ENCODE measurements around the gene CDCA4.
"Not testable (repeated sequence)": the region's sequence is repeated elsewhere in the genome, so short reads cannot be mapped to it uniquely, and the experiment has no call there.

CDCA4 gene

DNA sequence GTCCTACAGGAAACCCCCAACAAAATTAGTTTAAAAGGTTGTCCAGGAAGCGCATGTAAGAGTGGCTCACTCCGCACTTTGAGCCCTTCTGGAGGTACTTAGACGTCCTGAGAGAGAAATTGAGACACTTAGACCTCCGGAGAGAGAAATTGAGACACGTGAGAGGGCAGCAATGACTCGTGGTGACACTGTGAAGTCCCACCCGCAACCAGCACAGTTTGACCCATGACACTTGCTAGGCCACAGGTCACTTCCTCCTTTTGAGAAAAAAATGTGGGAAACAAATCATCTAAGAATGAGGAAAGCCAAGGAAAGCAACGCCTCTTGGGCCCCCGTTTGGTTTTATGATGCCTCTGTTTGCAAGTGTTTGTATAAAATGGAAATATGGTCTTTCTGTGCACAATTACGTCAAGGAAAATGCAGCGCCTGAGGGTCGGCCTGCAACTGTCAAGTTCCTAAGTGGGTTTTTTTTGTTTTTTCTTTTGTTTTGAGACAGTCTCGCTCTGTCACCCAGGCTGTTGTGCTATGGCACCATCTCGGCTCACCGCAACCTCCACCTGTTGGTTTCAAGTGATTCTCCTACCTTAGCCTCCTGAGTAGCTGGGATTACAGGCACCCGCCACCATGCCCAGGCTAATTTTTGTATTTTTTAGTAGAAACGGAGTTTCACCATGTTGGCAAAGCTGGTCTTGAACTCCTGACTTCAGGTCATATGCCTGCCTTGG is 13.6 kb upstream of the CDCA4 start:
- no peak overlapping the region for H2BK5ac ChIP-seq (ENCODE audit: low read depth, low read length, poor library complexity, severe bottlenecking)
- H3K9ac ChIP-seq (ENCODE audit: low read length) = no peak overlapping the region
- 71% methylated on average over 17 of the region's 17 CpGs for WGBS
- H2AFZ ChIP-seq (ENCODE audit: low read depth, low read length) = no peak overlapping the region
- DNase-seq = no peak
- H3K27me3 ChIP-seq (ENCODE audit: control insufficient read depth in 1 of 2, insufficient read depth in 1 of 2, low read length in 2 of 2) = no peaks in the 10 kb centered on the region
- H3K79me1 ChIP-seq (replicated peaks; ENCODE audit: low read length, poor library complexity, severe bottlenecking) = no peaks in the 10 kb centered on the region
- H3K4me2 ChIP-seq (ENCODE audit: low read length, poor library complexity, severe bottlenecking) = no peak overlapping the region
- H3K4me1 ChIP-seq (ENCODE audit: control insufficient read depth, insufficient read depth, low read depth, low read length) = no peaks in the 10 kb centered on the region
- H3K9me3 ChIP-seq (ENCODE audit: control insufficient read depth, low read length) = no peaks in the 10 kb centered on the region
- peak overlapping the region; percentile 80 for H2AK5ac ChIP-seq (ENCODE audit: low read length, severe bottlenecking)
- no peak overlapping the region for H4K91ac ChIP-seq (ENCODE audit: low read length)
- H3K23ac ChIP-seq (ENCODE audit: low read length in 2 of 2) = no peak overlapping the region
- H3K27ac ChIP-seq (ENCODE audit: low read length, poor library complexity, severe bottlenecking) = no peak overlapping the region
- H2BK12ac ChIP-seq (ENCODE audit: low read length in 2 of 2) = no peak overlapping the region
- no peak overlapping the region for H3K4me3 ChIP-seq (ENCODE audit: insufficient read depth in 1 of 2, low read depth in 1 of 2, low read length in 2 of 2)
- H3K4ac ChIP-seq (ENCODE audit: low read depth in 1 of 2, low read length in 2 of 2) = no peak overlapping the region
- no peak overlapping the region for H2BK15ac ChIP-seq (ENCODE audit: low read depth, poor library complexity, severe bottlenecking)
- no peak overlapping the region for H3K14ac ChIP-seq (ENCODE audit: low read length in 2 of 2)
- no peak overlapping the region for H4K8ac ChIP-seq (ENCODE audit: low read length)
- no peak overlapping the region for H2BK120ac ChIP-seq (ENCODE audit: low read depth, low read length)
- H3K18ac ChIP-seq (ENCODE audit: low read depth in 1 of 2, low read length in 2 of 2) = no peak overlapping the region
- no peaks in the 10 kb centered on the region for H3K36me3 ChIP-seq (ENCODE audit: control insufficient read depth in 1 of 2, insufficient read depth in 2 of 2, low read depth in 1 of 2, low read length in 2 of 2)

DNA sequence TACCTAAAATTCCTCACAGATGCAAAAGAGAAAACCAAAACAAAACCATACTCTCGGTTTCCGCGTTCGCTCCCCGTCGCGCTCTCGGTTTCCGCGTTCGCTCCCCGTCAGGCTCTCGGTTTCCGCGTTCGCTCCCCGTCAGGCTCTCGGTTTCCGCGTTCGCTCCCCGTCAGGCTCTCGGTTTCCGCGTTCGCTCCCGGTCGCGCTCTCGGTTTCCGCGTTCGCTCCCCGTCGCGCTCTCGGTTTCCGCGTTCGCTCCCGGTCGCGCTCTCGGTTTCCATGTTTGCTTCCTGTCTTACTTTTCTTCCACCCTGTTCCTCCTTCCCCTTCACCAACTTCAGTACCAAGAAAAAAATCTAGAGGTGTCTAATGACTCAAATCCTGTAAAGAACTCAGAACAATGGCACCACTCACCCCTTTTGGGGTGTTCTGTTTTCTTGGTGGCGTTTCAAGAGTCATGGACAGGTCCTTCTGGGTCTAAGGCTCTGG is 12.6 kb upstream of the CDCA4 start:
- not testable (repeated sequence) for H3K4me1 ChIP-seq (ENCODE audit: control insufficient read depth, insufficient read depth, low read depth, low read length); DNase-seq
- WGBS = 33% methylated on average over 39 of the region's 45 CpGs

DNA sequence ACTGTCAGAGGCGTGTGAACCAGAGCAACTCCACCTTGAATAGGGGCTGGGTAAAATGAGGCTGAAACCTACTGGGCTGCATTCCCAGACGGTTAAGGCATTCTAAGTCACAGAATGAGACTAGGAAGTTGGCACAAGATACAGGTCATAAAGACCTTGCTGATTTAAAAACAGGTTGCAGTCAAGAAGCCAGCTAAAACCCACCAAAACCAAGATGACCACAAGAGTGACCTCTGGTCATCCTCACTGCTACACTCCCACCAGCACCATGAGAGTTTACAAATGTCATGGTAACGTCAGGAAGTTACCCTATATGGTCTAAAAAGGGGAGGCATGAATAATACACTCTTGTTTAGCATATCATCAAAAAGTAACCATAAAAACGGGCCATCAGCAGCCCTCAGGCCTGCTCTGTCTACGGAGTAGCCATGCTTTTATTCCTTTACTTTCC is 11.6 kb upstream of the CDCA4 start:
- peak overlapping the region in 1 of 2 experiments; percentile 83 for H3K4me3 ChIP-seq (ENCODE audit: insufficient read depth in 1 of 2, low read depth in 1 of 2, low read length in 2 of 2)
- H3K27me3 ChIP-seq (ENCODE audit: control insufficient read depth in 1 of 2, insufficient read depth in 1 of 2, low read length in 2 of 2); H4K8ac ChIP-seq (ENCODE audit: low read length); H4K91ac ChIP-seq (ENCODE audit: low read length); H2BK15ac ChIP-seq (ENCODE audit: low read depth, poor library complexity, severe bottlenecking); H3K4ac ChIP-seq (ENCODE audit: low read depth in 1 of 2, low read length in 2 of 2); H3K14ac ChIP-seq (ENCODE audit: low read length in 2 of 2); H3K4me1 ChIP-seq (ENCODE audit: control insufficient read depth, insufficient read depth, low read depth, low read length); H3K79me1 ChIP-seq (replicated peaks; ENCODE audit: low read length, poor library complexity, severe bottlenecking); H2AFZ ChIP-seq (ENCODE audit: low read depth, low read length); H3K18ac ChIP-seq (ENCODE audit: low read depth in 1 of 2, low read length in 2 of 2); H2BK120ac ChIP-seq (ENCODE audit: low read depth, low read length); H3K9me3 ChIP-seq (ENCODE audit: control insufficient read depth, low read length); H2BK12ac ChIP-seq (ENCODE audit: low read length in 2 of 2); H3K4me2 ChIP-seq (ENCODE audit: low read length, poor library complexity, severe bottlenecking); H3K36me3 ChIP-seq (ENCODE audit: control insufficient read depth in 1 of 2, insufficient read depth in 2 of 2, low read depth in 1 of 2, low read length in 2 of 2); H3K23ac ChIP-seq (ENCODE audit: low read length in 2 of 2): not testable (repeated sequence)
- WGBS = 82% methylated on average over 5 of the region's 5 CpGs
- peak overlapping the region; percentile 17 for H2AK5ac ChIP-seq (ENCODE audit: low read length, severe bottlenecking)
- H3K9ac ChIP-seq (ENCODE audit: low read length) = peak overlapping the region; percentile 89
- peak overlapping the region; percentile 88 for H3K27ac ChIP-seq (ENCODE audit: low read length, poor library complexity, severe bottlenecking)
- DNase-seq = peak; percentile 74
- H2BK5ac ChIP-seq (ENCODE audit: low read depth, low read length, poor library complexity, severe bottlenecking) = peak overlapping the region; percentile 80

More for the DNA sequence above, 12.6 kb upstream of the CDCA4 start:
- not testable (repeated sequence) for H3K9me3 ChIP-seq (ENCODE audit: control insufficient read depth, low read length); H2BK12ac ChIP-seq (ENCODE audit: low read length in 2 of 2); H3K27me3 ChIP-seq (ENCODE audit: control insufficient read depth in 1 of 2, insufficient read depth in 1 of 2, low read length in 2 of 2); H3K4ac ChIP-seq (ENCODE audit: low read depth in 1 of 2, low read length in 2 of 2); H3K14ac ChIP-seq (ENCODE audit: low read length in 2 of 2); H3K36me3 ChIP-seq (ENCODE audit: control insufficient read depth in 1 of 2, insufficient read depth in 2 of 2, low read depth in 1 of 2, low read length in 2 of 2); H3K23ac ChIP-seq (ENCODE audit: low read length in 2 of 2); H3K79me1 ChIP-seq (replicated peaks; ENCODE audit: low read length, poor library complexity, severe bottlenecking); H2BK5ac ChIP-seq (ENCODE audit: low read depth, low read length, poor library complexity, severe bottlenecking); H3K4me2 ChIP-seq (ENCODE audit: low read length, poor library complexity, severe bottlenecking); H2BK120ac ChIP-seq (ENCODE audit: low read depth, low read length); H2BK15ac ChIP-seq (ENCODE audit: low read depth, poor library complexity, severe bottlenecking); H3K27ac ChIP-seq (ENCODE audit: low read length, poor library complexity, severe bottlenecking)
- Histone ChIP-seq H3K18ac (ENCODE audit: low read depth in 1 of 2, low read length in 2 of 2) (peak overlapping the region; percentile 16 to 54), H4K8ac (ENCODE audit: low read length) (peak overlapping the region; percentile 72), H4K91ac (ENCODE audit: low read length) (peak overlapping the region; percentile 50), H3K4me3 (ENCODE audit: insufficient read depth in 1 of 2, low read depth in 1 of 2, low read length in 2 of 2) (peak overlapping the region in 1 of 2 experiments; percentile 83), H2AFZ (ENCODE audit: low read depth, low read length) (peak overlapping the region; percentile 42), H2AK5ac (ENCODE audit: low read length, severe bottlenecking) (peak overlapping the region; percentile 86), H3K9ac (ENCODE audit: low read length) (peak overlapping the region; percentile 89)

DNA sequence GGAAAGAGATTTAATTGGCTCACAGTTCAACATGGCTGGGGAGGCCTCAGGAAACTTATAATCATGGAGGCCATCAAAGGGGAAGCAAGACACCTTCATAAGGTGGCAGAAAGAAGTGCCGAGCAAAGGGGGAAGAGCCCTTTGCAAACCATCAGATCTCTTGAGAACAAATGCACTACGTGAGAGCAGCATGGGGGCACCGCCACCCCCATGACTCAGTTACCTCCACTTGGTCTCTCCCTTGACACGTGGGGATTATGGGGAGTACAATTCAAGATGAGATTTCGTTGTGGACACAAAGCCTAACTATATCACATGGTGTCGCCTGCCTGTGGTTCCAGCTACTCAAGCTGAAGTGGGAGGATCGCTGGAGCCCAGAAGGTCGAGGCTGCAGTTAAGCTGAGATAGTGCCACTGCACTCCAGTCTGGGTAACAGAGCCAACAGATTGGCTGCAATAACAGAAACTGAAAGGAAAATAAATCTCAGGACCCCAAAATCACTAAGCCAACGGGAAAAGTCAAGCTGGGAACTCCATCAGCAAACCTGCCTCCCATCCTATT is 10.0 kb upstream of the CDCA4 start:
- H4K91ac ChIP-seq (ENCODE audit: low read length) = no peak overlapping the region
- no peak overlapping the region for H2BK15ac ChIP-seq (ENCODE audit: low read depth, poor library complexity, severe bottlenecking)
- no peak overlapping the region for H3K27ac ChIP-seq (ENCODE audit: low read length, poor library complexity, severe bottlenecking)
- no peak overlapping the region for H3K9ac ChIP-seq (ENCODE audit: low read length)
- no peak overlapping the region for H3K14ac ChIP-seq (ENCODE audit: low read length in 2 of 2)
- H2AK5ac ChIP-seq (ENCODE audit: low read length, severe bottlenecking) = peak overlapping the region; percentile 9
- no peaks in the 10 kb centered on the region for H3K36me3 ChIP-seq (ENCODE audit: control insufficient read depth in 1 of 2, insufficient read depth in 2 of 2, low read depth in 1 of 2, low read length in 2 of 2)
- H2AFZ ChIP-seq (ENCODE audit: low read depth, low read length) = no peak overlapping the region
- no peak overlapping the region for H2BK120ac ChIP-seq (ENCODE audit: low read depth, low read length)
- H3K4me2 ChIP-seq (ENCODE audit: low read length, poor library complexity, severe bottlenecking) = no peak overlapping the region
- DNase-seq = no peak
- H3K4ac ChIP-seq (ENCODE audit: low read depth in 1 of 2, low read length in 2 of 2) = no peak overlapping the region
- no peak overlapping the region for H3K4me3 ChIP-seq (ENCODE audit: insufficient read depth in 1 of 2, low read depth in 1 of 2, low read length in 2 of 2)
- no peak overlapping the region for H2BK12ac ChIP-seq (ENCODE audit: low read length in 2 of 2)
- no peaks in the 10 kb centered on the region for H3K27me3 ChIP-seq (ENCODE audit: control insufficient read depth in 1 of 2, insufficient read depth in 1 of 2, low read length in 2 of 2)
- H3K4me1 ChIP-seq (ENCODE audit: control insufficient read depth, insufficient read depth, low read depth, low read length) = peaks cover 4% of the 10 kb centered on the region
- no peak overlapping the region for H4K8ac ChIP-seq (ENCODE audit: low read length)
- WGBS = 89% methylated on average over 9 of the region's 9 CpGs
- no peak overlapping the region for H3K18ac ChIP-seq (ENCODE audit: low read depth in 1 of 2, low read length in 2 of 2)
- no peaks in the 10 kb centered on the region for H3K9me3 ChIP-seq (ENCODE audit: control insufficient read depth, low read length)
- no peaks in the 10 kb centered on the region for H3K79me1 ChIP-seq (replicated peaks; ENCODE audit: low read length, poor library complexity, severe bottlenecking)
- H2BK5ac ChIP-seq (ENCODE audit: low read depth, low read length, poor library complexity, severe bottlenecking) = no peak overlapping the region
- no peak overlapping the region for H3K23ac ChIP-seq (ENCODE audit: low read length in 2 of 2)

Data from mesenchymal stem cell (in vitro differentiated cells and primary cell).